K562 (cell line): ENCODE data around the gene ZSWIM8. TPM values are rescaled to one million over a fixed set of nuclear protein-coding genes. Genes with fewer than 3 reads are reported as not detected.

ENCODE experiments used
- ATAC-seq: fragments of 200-7000 bp; cut with Tn5 transposase; 3 replicates; pipeline ENCODE4 v1.9.1; 2020; ENCODE audit warnings: moderate library complexity
- BruUV-seq: library from RNA; stranded (reverse); fragments of 400-500 nt; replicated peaks from 2 replicates; lab custom pipeline; 2021; lab: Mats Ljungman, UMichigan
- CTCF ChIA-PET: fragments of 300-600 bp; formaldehyde crosslinking; extraction: SDS; loops from one replicate; lab custom pipeline; 2021; ENCODE audit warnings: low intra/inter-chr PET ratio; lab: Yijun Ruan, JAX
- POLR2A ChIA-PET: fragments of 300-600, 350-650 bp; sonication (Branson Sonifier 250); formaldehyde crosslinking; extraction: SDS; loops from one replicate; lab custom pipeline; 2021; ENCODE audit warnings: antibody characterized with exemption, inconsistent platforms; lab: Yijun Ruan, JAX
- DNase-seq, 4 experiments: peaks; one replicate each; pipeline versions ENCODE4 v3.0.0 to v3.0.0-alpha.2; 2011 to 2018; ENCODE audit warnings: low spot score in 3 of 4, mixed read lengths in 3 of 4; ENCODE audit errors: extremely low read depth in 1 of 4
- FAIRE-seq: peaks from 2 replicates; lab custom pipeline; 2011; peaks lifted over from hg19 to GRCh38; lab: Jason Lieb, UNC
- H2AFZ ChIP-seq: 2 replicates; pipeline ENCODE4 v1.6.0; 2011; ENCODE audit warnings: low read depth, low read length, control low read depth, inconsistent platforms
- H3K27ac ChIP-seq: fragments of 200-600 bp; 3 replicates; pipeline ENCODE4 v1.8.0; 2011; ENCODE audit warnings: low read depth, mild to moderate bottlenecking, control low read depth, inconsistent platforms, low read length, moderate library complexity, mixed read lengths; ENCODE audit errors: extremely low read depth
- H3K27me3 ChIP-seq, 2 experiments: fragments of 300-600 bp in 1 of 2; 2 replicates in 1 of 2; 3 replicates in 1 of 2; pipeline versions ENCODE4 v1.6.0 to v1.8.0; 2011; ENCODE audit warnings: inconsistent platforms in 2 of 2, low read length in 2 of 2, mild to moderate bottlenecking in 1 of 2, mixed read lengths in 1 of 2, moderate library complexity in 1 of 2; ENCODE audit not compliant: control insufficient read depth in 2 of 2, insufficient read depth in 2 of 2
- H3K36me3 ChIP-seq: fragments of 300-600 bp; 3 replicates; pipeline ENCODE4 v1.8.0; 2011; ENCODE audit warnings: mild to moderate bottlenecking, low read length, inconsistent platforms; ENCODE audit not compliant: control insufficient read depth, insufficient read depth
- H3K4me1 ChIP-seq, 2 experiments: fragments of 200-600 bp in 1 of 2; replicated peaks in 1 of 2; 2 replicates in 1 of 2; 3 replicates in 1 of 2; pipeline versions ENCODE4 v1.5.1 to v1.8.0; 2011; ENCODE audit warnings: inconsistent platforms in 2 of 2, low read length in 2 of 2, mild to moderate bottlenecking in 1 of 2, mixed read lengths in 1 of 2, moderate library complexity in 1 of 2; ENCODE audit not compliant: control insufficient read depth in 2 of 2, insufficient read depth in 2 of 2
- H3K4me2 ChIP-seq: 2 replicates; pipeline ENCODE4 v1.6.1; 2011; ENCODE audit warnings: low read length, control low read depth, inconsistent platforms, mixed read lengths; ENCODE audit not compliant: insufficient read depth
- H3K4me3 ChIP-seq: fragments of 200-600 bp; sonication (generic), shearing (Covaris generic); 2 replicates; pipeline ENCODE4 v1.5.1; 2016; ENCODE audit warnings: control low read depth, inconsistent platforms
- H3K79me2 ChIP-seq: fragments of 200-600 bp; 3 replicates; pipeline ENCODE4 v1.8.0; 2011; ENCODE audit warnings: low read length, inconsistent platforms; ENCODE audit not compliant: control insufficient read depth, insufficient read depth
- H3K9ac ChIP-seq, 2 experiments: 2 replicates each; pipeline versions ENCODE4 v1.6.0 to v1.6.1; 2011; ENCODE audit warnings: low read depth in 2 of 2, low read length in 2 of 2, control low read depth in 1 of 2, inconsistent platforms in 1 of 2, mild to moderate bottlenecking in 1 of 2, mixed read lengths in 1 of 2; ENCODE audit not compliant: insufficient read depth in 1 of 2
- H3K9me1 ChIP-seq: one replicate; pipeline ENCODE4 v1.6.0; 2011; ENCODE audit warnings: inconsistent platforms, mild to moderate bottlenecking, low read length, moderate library complexity; ENCODE audit not compliant: control insufficient read depth, insufficient read depth
- H3K9me3 ChIP-seq: replicated peaks from 2 replicates; pipeline ENCODE4 v1.5.1; 2011; ENCODE audit warnings: low read depth, low read length, inconsistent platforms; ENCODE audit not compliant: control insufficient read depth, insufficient read depth
- H4K20me1 ChIP-seq: replicated peaks from 2 replicates; pipeline ENCODE4 v1.6.1; 2011; ENCODE audit warnings: low read length, inconsistent platforms, mixed read lengths; ENCODE audit not compliant: control insufficient read depth, insufficient read depth
- HNRNPK ChIP-seq: fragments of 200-400 bp; formaldehyde crosslinking; IDR thresholded peaks from one replicate; pipeline ENCODE4 v1.6.1; 2018; ENCODE audit warnings: mild to moderate bottlenecking, low read depth, low read length; ENCODE audit not compliant: poor library complexity, severe bottlenecking
- NR2C1 ChIP-seq, 2 experiments: fragments of 450-650 bp; IDR thresholded peaks; 2 replicates each; pipeline ENCODE4 v1.6.1; 2017; ENCODE audit warnings: mild to moderate bottlenecking in 2 of 2, antibody characterized with exemption in 1 of 2, inconsistent platforms in 1 of 2, missing compliant biosample characterization in 1 of 2, missing genetic modification characterization in 1 of 2
- ZBTB40 ChIP-seq, 2 experiments: fragments of 450-650 bp in 1 of 2; sonication (generic) in 1 of 2; formaldehyde crosslinking in 1 of 2; IDR thresholded peaks; 2 replicates each; pipeline versions ENCODE4 v1.7.1 to v1.9.0; 2016 to 2022; ENCODE audit warnings: inconsistent platforms in 1 of 2, mild to moderate bottlenecking in 1 of 2, missing genetic modification reagents in 1 of 2
- WGBS: fragments of 100-300 bp; shearing (Covaris generic); methylation state at CpG from one replicate; pipeline ENCODE4 v1.1.6; 2016; ENCODE audit warnings: low coverage, mixed read lengths; ENCODE audit not compliant: insufficient coverage; ENCODE audit errors: missing lambda C conversion rate; 5-methylcytosine and 5-hydroxymethylcytosine counted together
- in situ Hi-C: fragments of 300-500 bp; cut with MboI; formaldehyde crosslinking; loops from 4 replicates; pipeline ENCODE4 v1.15.0; 2018; ENCODE audit warnings: inconsistent platforms, mixed read lengths
- intact Hi-C: fragments of 100-400 bp; cut with micrococcal nuclease; formaldehyde crosslinking; loops from 2 replicates; pipeline ENCODE4 v1.14.2; 2022
- polyA plus RNA-seq, 8 experiments: library from polyadenylated mRNA; depleted of rRNA in 4 of 8; stranded (reverse) in 5 of 8; unstranded in 3 of 8; fragments of >200 nt; fragmentation: Nextera tagmentation in 2 of 8; fragmentation: Illumina TruSeq in 1 of 8; extraction: Ambion mirVana in 2 of 8; extraction: Trizol in 1 of 8; gene quantifications; 2 replicates each; pipeline versions ENCODE4 v1.2.1 to v1.2.3, GENCODE V29; 2011 to 2014; ENCODE audit warnings: inconsistent platforms in 1 of 8, missing spikeins in 1 of 8
- total RNA-seq, 7 experiments: library from RNA; depleted of rRNA in 6 of 7; stranded (reverse); fragments of >200 nt in 6 of 7; fragmentation: Illumina TruSeq in 2 of 7; extraction: Trizol in 2 of 7; gene quantifications; 2 replicates each; pipeline versions ENCODE4 v1.2.1 to v1.2.3, GENCODE V29; 2011 to 2021; ENCODE audit warnings: low replicate concordance in 1 of 7
- TF ChIP-seq, protein P1 (sequence below): sonication (generic); formaldehyde crosslinking; IDR thresholded peaks from 2 replicates; pipeline ENCODE4 v1.8.0; 2022; ENCODE audit warnings: mild to moderate bottlenecking, missing genetic modification reagents

The ZSWIM8 gene
- total and polyA plus RNA-seq, 9 of the 15 experiments (the other 6 are each of a cell fraction or from before 2014, with no cell fraction given): 5.6 to 47.8 (median 26.7) TPM

DNA sequence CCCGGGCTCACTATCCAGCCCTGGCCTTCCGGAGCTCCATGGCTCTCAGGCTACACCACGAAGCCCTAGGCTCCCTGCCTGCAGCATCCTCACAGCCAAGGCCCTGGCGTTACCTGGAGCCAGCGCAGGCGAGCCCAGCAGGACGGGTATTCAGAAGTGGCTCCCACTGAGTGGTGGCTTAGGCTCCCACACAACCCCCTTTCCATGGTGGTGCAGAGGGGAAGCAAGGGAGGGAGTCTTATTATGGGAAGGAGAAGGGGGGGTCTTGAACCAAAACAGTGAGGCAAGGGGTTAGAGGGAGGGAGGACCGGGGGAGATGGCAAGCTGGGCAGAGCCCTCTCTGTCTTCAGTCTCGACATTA, 55.6 kb downstream of the ZSWIM8 start (continued):
- TF ChIP-seq, protein P1, sequence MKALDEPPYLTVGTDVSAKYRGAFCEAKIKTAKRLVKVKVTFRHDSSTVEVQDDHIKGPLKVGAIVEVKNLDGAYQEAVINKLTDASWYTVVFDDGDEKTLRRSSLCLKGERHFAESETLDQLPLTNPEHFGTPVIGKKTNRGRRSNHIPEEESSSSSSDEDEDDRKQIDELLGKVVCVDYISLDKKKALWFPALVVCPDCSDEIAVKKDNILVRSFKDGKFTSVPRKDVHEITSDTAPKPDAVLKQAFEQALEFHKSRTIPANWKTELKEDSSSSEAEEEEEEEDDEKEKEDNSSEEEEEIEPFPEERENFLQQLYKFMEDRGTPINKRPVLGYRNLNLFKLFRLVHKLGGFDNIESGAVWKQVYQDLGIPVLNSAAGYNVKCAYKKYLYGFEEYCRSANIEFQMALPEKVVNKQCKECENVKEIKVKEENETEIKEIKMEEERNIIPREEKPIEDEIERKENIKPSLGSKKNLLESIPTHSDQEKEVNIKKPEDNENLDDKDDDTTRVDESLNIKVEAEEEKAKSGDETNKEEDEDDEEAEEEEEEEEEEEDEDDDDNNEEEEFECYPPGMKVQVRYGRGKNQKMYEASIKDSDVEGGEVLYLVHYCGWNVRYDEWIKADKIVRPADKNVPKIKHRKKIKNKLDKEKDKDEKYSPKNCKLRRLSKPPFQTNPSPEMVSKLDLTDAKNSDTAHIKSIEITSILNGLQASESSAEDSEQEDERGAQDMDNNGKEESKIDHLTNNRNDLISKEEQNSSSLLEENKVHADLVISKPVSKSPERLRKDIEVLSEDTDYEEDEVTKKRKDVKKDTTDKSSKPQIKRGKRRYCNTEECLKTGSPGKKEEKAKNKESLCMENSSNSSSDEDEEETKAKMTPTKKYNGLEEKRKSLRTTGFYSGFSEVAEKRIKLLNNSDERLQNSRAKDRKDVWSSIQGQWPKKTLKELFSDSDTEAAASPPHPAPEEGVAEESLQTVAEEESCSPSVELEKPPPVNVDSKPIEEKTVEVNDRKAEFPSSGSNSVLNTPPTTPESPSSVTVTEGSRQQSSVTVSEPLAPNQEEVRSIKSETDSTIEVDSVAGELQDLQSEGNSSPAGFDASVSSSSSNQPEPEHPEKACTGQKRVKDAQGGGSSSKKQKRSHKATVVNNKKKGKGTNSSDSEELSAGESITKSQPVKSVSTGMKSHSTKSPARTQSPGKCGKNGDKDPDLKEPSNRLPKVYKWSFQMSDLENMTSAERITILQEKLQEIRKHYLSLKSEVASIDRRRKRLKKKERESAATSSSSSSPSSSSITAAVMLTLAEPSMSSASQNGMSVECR: no peak

GRCh38 chr10:73841526-73842285, 56.3 kb downstream of the ZSWIM8 start:
- Histone ChIP-seq H3K4me2 (no peak overlapping the region), H3K9ac (peak overlapping the region in 1 of 2 experiments; percentile 50; a peak in 2 of 4 replicates), H3K27me3 (no peaks in the 10 kb centered on the region), H4K20me1 (0 out of 2 replicates have a peak, but pooled peaks cover 5% of the 10 kb centered on the region), H2AFZ (no peak overlapping the region), H3K36me3 (peaks cover 62% of the 10 kb centered on the region), H3K27ac (no peak overlapping the region), H3K4me1 (peaks cover 0 to 10% of the 10 kb centered on the region in 2 experiments; a peak in 1 of 5 replicates), H3K79me2 (no peaks in the 10 kb centered on the region), H3K9me3 (no peaks in the 10 kb centered on the region), H3K9me1 (no peaks in the 10 kb centered on the region), H3K4me3 (no peak overlapping the region)
- ATAC-seq: no peak
- WGBS: 80% methylated on average over 9 of the region's 9 CpGs
- intact Hi-C loops (no loop called here), in situ Hi-C loops (loop anchor here (5.0 to 10.0 kb wide), 2 partner anchors 96 to 1243 kb away; no protein-coding TSS in a partner anchor)
- ChIA-PET POLR2A (interaction anchor here (0.9 to 1.1 kb wide), 3 partner anchors 11 to 23 kb away, joined by 4 to 5 read pairs (median 4); no protein-coding TSS in a partner anchor), CTCF (no interaction called here)
- no peak for DNase-seq
- BruUV-seq: no TSS peak
- FAIRE-seq: no peak
- TF ChIP-seq ZBTB40 (IDR thresholded peaks at IDR 0.05) (no peak), ZBTB40 (CRISPR knock-in tag; IDR thresholded peaks at IDR 0.05) (no peak), NR2C1 (IDR thresholded peaks at IDR 0.05) (no peak), NR2C1 (tag; IDR thresholded peaks at IDR 0.05) (no peak), HNRNPK (no peak)
